Nephron progenitor cell (in vitro differentiated cells): ENCODE results near the gene PNKP.

Experiments
- DNase-seq: peaks from one replicate; pipeline ENCODE4 v3.0.0; 2021
- H3K27ac Mint-ChIP-seq: 2 replicates; pipeline ENCODE4 v1.8.0; 2021; ENCODE audit warnings: mild to moderate bottlenecking, moderate library complexity, mixed read lengths
- H3K27me3 Mint-ChIP-seq: 2 replicates; pipeline ENCODE4 v1.8.0; 2021; ENCODE audit warnings: mild to moderate bottlenecking, low read depth, mixed read lengths; ENCODE audit not compliant: poor library complexity
- H3K36me3 Mint-ChIP-seq: 2 replicates; pipeline ENCODE4 v1.8.0; 2021; ENCODE audit warnings: low read depth, mixed read lengths
- H3K4me1 Mint-ChIP-seq: 2 replicates; pipeline ENCODE4 v1.8.0; 2021; ENCODE audit warnings: mixed read lengths
- H3K4me3 Mint-ChIP-seq: 2 replicates; pipeline ENCODE4 v1.8.0; 2021; ENCODE audit warnings: mild to moderate bottlenecking, moderate library complexity, mixed read lengths
- H3K9me3 Mint-ChIP-seq: 2 replicates; pipeline ENCODE4 v1.8.0; 2021; ENCODE audit warnings: mild to moderate bottlenecking, moderate library complexity, mixed read lengths
- TF ChIP-seq, protein P1 (sequence below): fragments of 200-600 bp; sonication (generic); IDR thresholded peaks from 2 replicates; pipeline ENCODE4 v1.5.0; 2021; ENCODE audit warnings: antibody characterized with exemption

PNKP gene

DNA sequence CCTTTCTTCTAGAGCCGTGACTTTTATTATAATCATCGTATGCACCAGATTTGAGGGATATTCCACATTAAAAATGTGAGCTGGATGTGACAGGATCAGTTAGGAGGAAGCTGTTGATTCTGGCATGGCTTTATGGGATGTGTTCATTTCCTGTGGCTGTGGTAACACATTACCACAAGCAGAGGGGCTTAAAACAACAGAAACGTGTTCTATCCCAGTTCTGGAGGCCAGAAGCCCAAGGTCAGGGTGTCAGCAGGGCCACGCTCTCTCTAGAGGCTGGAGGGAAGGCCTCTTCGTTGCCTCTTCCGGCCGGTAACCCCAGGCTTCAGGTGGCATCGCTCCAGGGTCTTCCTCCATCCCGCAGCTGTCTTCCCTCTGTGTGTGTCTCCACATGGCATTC lies 34.8 kb downstream of the PNKP start:
- Mint-ChIP-seq H3K36me3 (peaks cover 30% of the 10 kb centered on the region), H3K4me3 (no peak overlapping the region), H3K27me3 (peaks cover 9% of the 10 kb centered on the region), H3K4me1 (peaks cover 32% of the 10 kb centered on the region), H3K27ac (peak overlapping the region; percentile 90), H3K9me3 (no peaks in the 10 kb centered on the region)
- DNase-seq: no peak
- TF ChIP-seq, protein P1, sequence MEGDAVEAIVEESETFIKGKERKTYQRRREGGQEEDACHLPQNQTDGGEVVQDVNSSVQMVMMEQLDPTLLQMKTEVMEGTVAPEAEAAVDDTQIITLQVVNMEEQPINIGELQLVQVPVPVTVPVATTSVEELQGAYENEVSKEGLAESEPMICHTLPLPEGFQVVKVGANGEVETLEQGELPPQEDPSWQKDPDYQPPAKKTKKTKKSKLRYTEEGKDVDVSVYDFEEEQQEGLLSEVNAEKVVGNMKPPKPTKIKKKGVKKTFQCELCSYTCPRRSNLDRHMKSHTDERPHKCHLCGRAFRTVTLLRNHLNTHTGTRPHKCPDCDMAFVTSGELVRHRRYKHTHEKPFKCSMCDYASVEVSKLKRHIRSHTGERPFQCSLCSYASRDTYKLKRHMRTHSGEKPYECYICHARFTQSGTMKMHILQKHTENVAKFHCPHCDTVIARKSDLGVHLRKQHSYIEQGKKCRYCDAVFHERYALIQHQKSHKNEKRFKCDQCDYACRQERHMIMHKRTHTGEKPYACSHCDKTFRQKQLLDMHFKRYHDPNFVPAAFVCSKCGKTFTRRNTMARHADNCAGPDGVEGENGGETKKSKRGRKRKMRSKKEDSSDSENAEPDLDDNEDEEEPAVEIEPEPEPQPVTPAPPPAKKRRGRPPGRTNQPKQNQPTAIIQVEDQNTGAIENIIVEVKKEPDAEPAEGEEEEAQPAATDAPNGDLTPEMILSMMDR: no peak

DNA sequence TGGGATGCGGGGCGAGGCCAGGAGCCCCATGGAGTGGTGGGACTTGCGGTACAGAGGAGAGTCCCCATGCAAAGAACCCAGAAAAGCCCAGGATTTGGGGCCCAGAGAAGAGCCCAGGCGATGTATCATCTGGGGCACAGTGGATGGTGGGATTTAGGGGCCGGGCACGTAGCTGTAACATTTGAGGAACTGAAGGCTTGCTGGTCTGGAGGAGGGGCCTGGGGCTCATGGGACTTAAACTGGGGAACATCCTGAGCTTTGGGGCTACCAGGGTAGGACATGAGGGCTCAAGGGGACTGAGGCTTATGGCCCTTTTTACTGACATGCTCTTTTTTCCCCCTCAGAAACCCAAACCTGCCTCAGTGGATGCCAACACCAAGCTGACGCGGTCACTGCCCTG lies 35.8 kb downstream of the PNKP start:
- H3K27ac Mint-ChIP-seq: peak overlapping the region; percentile 87
- no peak overlapping the region for H3K4me3 Mint-ChIP-seq
- no peak for DNase-seq
- H3K9me3 Mint-ChIP-seq: no peaks in the 10 kb centered on the region
- peaks cover 37% of the 10 kb centered on the region for H3K4me1 Mint-ChIP-seq
- TF ChIP-seq, protein P1: no peak
- peaks cover 2% of the 10 kb centered on the region for H3K27me3 Mint-ChIP-seq
- H3K36me3 Mint-ChIP-seq: peaks cover 24% of the 10 kb centered on the region

DNA sequence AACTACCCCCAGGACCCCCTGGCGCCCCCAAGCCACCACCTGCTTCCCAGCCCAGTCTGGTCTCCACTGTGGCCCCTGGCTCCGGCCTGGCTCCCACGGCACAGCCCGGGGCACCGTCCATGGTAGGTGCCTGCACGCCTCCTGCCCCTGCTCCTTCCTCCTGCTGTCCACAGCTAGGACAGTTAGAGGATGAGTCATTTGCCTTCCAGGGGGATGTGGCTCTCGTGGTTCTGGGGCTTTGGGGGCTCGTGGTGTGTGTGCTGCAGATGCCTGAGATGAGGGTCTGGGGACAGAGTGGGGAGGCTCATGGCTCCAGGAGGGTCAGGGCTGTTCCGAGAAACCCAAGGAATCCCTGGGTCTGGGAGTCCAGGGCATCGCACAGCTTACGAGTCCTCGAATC lies 36.6 kb downstream of the PNKP start:
- Mint-ChIP-seq H3K36me3 (peaks cover 28% of the 10 kb centered on the region), H3K4me1 (peaks cover 45% of the 10 kb centered on the region), H3K4me3 (no peak overlapping the region), H3K27me3 (peaks cover 2% of the 10 kb centered on the region), H3K27ac (no peak overlapping the region), H3K9me3 (no peaks in the 10 kb centered on the region)
- no peak for DNase-seq
- TF ChIP-seq, protein P1: no peak

DNA sequence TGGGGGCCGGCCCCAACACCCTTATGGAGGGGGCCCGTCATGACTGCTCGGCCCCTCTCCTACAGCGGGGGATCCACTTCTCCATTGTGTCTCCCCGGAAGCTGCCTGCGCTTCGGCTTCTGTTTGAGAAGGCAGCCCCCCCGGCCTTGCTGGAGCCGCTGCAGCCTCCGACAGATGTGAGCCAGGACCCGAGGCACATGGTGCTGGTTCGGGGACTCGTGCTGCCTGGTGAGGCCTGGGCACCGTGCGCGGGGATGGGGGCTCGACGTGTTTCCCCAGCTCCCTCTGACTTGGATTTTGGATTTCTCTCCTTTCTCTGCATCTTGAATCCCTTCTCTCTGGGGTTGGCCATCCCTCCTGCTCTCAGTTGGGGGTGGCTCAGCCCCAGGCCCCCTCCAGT lies 37.7 kb downstream of the PNKP start:
- TF ChIP-seq, protein P1: no peak
- H3K9me3 Mint-ChIP-seq: no peaks in the 10 kb centered on the region
- H3K4me1 Mint-ChIP-seq: peaks cover 40% of the 10 kb centered on the region

DNA sequence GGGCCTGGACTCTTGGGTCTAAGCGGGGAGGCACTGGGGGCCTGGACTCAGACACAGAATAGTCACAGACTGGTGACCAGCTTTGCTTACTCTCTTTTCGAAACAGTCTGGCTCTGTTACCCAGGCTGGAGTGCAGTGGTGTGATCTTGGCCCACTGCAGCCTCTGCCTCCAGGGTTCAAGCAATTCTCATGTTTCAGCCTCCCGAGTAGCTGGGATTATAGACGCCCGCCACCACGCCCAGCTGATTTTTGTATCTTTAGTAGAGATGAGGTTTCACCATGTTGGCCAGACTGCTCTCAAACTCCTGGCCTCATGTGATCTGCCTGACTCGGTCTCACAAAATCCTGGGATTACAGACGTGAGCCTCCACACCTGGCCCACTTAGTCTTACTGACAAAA lies 38.2 kb downstream of the PNKP start:
- DNase-seq: no peak
- Mint-ChIP-seq H3K9me3 (no peaks in the 10 kb centered on the region), H3K27me3 (peaks cover 2% of the 10 kb centered on the region), H3K27ac (peak overlapping the region; percentile 51), H3K4me1 (peaks cover 37% of the 10 kb centered on the region), H3K36me3 (peaks cover 27% of the 10 kb centered on the region), H3K4me3 (no peak overlapping the region)
- TF ChIP-seq, protein P1: no peak

More for the DNA sequence above, 37.7 kb downstream of the PNKP start:
- peaks cover 2% of the 10 kb centered on the region for H3K27me3 Mint-ChIP-seq
- peaks cover 24% of the 10 kb centered on the region for H3K36me3 Mint-ChIP-seq
- no peak overlapping the region for H3K4me3 Mint-ChIP-seq
- no peak for DNase-seq
- no peak overlapping the region for H3K27ac Mint-ChIP-seq

DNA sequence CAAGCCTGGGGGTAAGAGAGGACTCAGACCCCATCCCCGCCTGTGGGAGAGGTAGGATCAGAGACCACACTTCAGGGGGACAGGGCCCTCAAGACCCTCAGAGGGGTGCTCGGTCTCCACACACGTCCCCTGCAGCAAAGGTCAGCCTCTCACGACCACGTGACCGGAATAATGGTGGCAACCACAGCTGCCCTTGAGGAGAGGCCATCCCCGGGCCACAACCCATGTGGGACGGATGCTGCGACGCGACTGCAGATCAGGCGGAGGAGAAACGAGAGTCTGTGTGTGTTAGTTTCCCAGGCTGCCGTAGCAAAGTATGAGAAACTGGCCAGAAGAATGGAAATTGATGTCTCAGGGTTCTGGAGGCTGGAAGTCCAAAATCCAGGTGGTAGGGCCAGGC lies 40.3 kb downstream of the PNKP start:
- Mint-ChIP-seq H3K4me1 (peaks cover 34% of the 10 kb centered on the region), H3K27me3 (no peaks in the 10 kb centered on the region), H3K27ac (no peak overlapping the region), H3K9me3 (no peaks in the 10 kb centered on the region), H3K36me3 (peaks cover 28% of the 10 kb centered on the region), H3K4me3 (no peak overlapping the region)
- DNase-seq: no peak
- TF ChIP-seq, protein P1: no peak
